HG03521 (cell line): ENCODE data around the gene STRN4.

Experiments used
- ATAC-seq: cut with Tn5 transposase; IDR thresholded peaks from one replicate; pipeline ENCODE4 v1.9.1; 2021; ENCODE audit warnings: mild to moderate bottlenecking, moderate library complexity; ENCODE audit not compliant: unreplicated experiment

STRN4 gene

GRCh38 chr19:46744005-46744691, 2.1 kb downstream of the STRN4 start:
- no peak for ATAC-seq

DNA sequence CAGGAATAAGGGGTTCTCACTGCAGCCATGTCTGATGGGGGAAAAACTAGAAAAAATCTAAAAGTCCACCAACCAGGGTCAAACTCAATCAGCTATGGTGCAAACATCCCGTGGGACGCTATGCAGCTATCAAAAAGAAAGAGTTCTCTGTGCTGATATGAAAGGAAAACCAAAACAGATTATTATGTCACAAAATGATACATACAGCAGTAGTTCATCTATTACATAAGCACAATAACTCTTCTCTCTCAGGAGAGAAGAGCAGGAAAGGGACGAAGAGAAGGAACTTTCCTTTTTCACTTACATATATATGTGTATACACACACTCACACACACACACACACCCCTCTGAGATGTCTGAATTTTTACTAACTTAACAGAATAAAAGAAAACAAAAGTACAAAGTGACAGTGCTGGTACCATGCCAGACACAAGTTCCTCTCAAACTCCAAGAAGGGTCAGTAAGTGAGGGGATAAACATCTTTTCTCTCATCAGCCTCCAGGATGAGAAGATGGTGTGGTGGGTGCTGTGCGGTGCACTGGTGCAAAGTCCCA, 3.2 kb downstream of the STRN4 start:
- no peak for ATAC-seq

DNA sequence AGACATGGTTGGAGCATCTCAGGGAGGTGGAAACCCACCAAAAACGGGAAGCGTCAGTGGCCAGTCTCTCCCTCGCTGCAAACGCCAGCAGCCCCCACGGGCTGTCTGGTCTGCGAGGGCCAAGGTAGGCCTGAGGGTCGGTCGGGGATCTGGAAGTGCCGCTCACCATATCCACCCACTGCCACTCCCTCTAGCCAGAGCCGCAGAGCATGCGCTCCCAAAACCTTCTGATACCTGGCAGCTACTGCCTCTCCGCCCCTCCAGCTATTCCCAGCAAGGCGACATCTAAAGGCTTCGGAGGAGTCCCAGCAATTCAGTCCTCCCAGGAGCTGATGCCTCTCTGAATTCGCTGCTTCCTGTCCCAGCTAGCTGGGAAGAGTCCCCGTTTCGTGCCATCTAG, 4.8 kb downstream of the STRN4 start:
- no peak for ATAC-seq

DNA sequence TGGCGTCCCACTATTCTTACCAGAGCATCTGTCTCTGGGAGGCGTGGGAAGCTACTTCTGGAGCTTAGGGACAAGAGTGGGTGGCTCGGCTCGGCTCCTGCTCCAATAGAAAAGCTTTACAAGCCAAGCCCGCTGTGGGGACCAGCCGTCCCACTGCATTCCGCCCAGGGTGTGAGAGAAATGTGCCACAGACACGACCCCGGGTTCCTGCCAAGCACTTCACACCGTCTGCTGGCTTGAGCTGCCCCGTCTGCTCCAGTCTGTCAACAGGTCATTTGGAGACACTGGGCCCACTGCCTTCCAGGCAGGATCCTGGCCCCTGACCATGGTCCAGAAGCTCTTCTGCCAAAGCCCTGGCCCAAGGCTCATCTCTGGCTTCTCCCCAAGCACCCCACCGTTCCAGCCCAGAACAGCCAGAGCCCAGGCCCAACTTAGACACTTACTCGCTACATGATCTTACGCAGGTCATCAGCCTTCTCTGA, 6.9 kb downstream of the STRN4 start:
- no peak for ATAC-seq

DNA sequence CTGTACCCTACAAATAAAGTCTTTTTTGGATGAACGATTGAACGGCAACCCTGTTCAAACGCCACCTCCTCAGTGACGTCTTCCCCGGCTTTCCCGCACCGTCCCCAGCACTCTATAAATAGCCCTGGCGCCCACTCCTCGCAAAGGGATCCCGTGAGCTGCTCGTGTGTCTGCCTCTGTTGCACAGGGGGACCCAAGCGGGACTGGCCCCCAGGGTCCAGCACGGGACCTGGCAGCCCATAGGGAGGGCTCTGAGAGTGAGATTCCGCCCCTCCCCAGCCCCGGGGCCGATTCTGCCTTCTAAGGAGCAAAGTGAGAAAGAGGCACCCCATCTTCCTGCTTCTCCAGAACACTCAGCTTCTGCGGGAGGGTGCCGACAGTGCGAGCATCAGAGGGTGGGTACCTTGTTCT, 8.5 kb downstream of the STRN4 start:
- no peak for ATAC-seq

DNA sequence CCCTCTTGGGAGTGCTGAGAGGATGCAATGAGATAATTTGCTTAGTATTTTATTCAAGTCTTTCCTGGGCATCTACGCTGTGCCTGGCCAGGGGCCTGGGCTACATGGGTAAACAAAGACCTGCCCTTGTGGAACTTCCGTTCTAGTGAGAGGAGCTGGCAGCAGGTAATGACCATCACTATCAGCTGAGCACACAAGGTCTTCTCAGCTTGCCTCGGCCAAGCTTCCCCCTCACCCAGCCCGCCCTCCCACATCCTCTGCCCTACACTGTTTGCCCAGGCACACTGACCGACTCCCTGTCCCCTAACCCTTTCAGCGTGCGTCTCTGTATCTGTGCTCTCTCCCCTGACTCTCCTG, 9.0 kb downstream of the STRN4 start:
- ATAC-seq = no peak

- no peak for ATAC-seq
Observed at GRCh38 chr19:46736531-46737297, 9.5 kb downstream of the STRN4 start.

- ATAC-seq = no peak
Observed at GRCh38 chr19:46733690-46734292, 12.5 kb downstream of the STRN4 start.

GRCh38 chr19:46732966-46733689, 13.1 kb downstream of the STRN4 start:
- ATAC-seq = no peak

GRCh38 chr19:46732172-46732938, 13.9 kb downstream of the STRN4 start:
- no peak for ATAC-seq

DNA sequence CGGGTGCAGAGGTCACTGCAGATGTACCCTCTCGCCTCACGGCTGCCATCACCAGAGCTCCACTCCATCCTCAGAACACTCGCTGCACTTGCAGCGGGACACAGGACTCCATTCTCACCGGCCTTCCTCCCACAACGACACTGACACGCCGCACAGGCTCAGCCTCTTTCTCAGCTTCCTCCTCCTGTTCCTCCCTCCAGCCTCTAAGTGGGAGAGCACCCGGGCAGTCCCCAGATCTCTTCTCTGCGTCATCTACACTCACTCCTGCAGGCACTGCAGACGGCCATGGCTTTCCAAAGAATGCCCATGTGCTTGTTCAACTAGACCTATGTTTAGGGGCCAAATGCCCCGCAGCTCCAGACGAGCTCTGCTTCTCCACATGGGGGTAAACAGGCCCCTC, 14.7 kb downstream of the STRN4 start:
- no peak for ATAC-seq

GRCh38 chr19:46731007-46731501, 15.2 kb downstream of the STRN4 start:
- no peak for ATAC-seq

- no peak for ATAC-seq
Observed at GRCh38 chr19:46730595-46730994, 15.7 kb downstream of the STRN4 start.

- ATAC-seq = no peak
Observed at GRCh38 chr19:46730187-46730586, 16.1 kb downstream of the STRN4 start.

GRCh38 chr19:46729696-46730095, 16.6 kb downstream of the STRN4 start:
- no peak for ATAC-seq

- ATAC-seq = no peak
Observed at GRCh38 chr19:46728693-46729339, 17.4 kb downstream of the STRN4 start.

- ATAC-seq = no peak
Observed at GRCh38 chr19:46728208-46728607, 18.0 kb downstream of the STRN4 start.

DNA sequence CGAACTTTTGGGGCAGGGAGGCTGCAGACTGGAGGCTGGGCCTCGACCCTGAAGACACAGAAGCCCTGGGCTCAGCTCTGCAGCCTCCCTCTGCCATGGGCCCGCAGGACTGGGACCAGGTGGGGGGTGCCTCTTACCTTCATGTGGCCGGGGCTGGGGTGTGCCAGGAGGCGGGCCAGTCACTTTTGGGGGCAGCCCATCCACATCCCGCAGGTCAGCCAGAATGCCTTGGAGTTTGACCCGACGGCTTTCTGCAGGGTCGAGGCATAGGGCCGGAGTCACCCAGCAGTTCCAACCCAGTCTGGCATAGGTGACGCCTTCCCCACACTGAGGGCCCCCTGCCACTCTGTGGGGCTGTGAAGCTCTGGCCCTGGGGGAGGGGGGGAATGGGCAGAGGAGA, 18.5 kb downstream of the STRN4 start:
- ATAC-seq = no peak

- no peak for ATAC-seq
Observed at GRCh38 chr19:46726971-46727501, 19.2 kb downstream of the STRN4 start.
